DMS 273 (cell line): ENCODE measurements around the gene LTBP4.

ENCODE experiments used
- DNase-seq: peaks from one replicate; lab custom pipeline; 2025; ENCODE audit not compliant: unreplicated experiment; lab: John Stamatoyannopoulos, UW

The LTBP4 gene

DNA sequence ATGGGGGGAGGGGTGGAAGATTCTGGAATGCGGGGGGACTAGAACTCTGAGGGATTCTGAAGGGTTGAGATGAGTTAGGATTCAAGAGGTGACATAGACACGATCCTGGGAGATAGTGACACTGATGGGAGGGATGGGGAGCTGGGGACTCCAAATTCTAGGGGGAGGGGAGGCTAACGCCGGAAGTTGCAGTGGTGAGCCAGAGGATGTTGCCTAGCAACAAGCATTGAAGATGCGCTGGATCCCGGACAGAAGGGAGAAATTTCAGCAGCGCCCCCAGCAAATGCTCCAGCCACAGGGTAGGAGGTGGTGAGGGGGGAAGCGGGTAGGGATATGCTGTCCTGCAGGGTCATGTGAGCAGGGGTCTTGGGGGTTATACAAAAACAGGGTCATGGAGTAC, 6.9 kb upstream of the LTBP4 start:
- DNase-seq: peak; percentile 64

DNA sequence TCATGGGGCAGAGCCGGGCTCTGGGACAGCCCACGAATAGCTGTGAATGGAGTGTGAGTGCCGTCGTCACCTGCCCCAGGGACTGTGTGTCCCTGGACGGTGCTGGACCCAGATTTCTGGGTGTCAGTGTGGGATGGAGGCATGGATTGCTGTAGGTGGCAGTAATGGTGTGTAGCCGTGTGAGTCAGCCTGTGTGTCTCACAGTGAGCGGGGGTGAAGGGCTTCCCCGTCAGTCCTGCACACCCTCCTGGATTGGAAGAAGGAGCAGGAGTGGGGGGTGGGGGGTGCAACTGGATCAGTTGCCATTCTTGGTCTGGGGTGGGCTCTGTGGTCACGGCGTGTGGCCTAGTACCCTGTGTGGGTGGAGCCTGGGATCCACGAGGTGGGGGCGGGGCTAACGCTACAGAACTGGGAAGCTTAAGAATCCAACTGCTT, 6.5 kb upstream of the LTBP4 start:
- DNase-seq: no peak

DNA sequence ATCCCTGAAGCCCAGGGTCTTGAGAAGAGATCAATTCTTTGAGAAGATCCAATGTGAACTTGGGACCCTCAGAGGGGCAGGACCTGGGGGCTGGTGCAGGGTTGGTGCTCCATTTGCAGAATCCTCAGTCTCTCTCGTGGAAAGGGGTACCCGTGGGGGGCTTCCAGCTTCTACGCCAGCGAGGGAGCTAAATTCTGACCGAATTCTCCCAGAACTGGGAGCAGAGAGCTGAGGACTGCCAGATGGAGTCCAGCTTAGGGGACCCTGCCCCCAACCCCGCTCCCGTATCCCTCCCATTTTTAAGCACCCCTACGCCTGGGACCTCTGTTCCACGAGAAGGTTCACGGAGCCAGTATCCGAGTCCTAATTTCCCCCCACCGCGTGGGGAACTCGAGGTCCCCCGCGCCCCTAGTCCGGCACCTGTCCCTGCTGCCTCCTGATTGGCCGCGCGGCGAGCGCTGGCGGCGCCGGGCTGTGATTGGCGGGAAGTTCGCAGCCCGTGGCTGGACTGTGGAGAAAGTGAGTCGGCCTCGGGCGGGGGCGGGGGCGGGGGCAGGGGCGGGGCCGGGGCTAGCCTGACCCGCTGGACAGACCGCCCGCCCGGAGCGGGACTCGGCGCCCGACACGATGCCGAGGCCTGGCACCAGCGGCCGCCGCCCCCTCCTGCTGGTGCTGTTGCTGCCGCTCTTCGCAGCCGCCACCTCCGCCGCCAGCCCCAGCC, 4.4 kb upstream of the LTBP4 start:
- peak; percentile 43 for DNase-seq

DNA sequence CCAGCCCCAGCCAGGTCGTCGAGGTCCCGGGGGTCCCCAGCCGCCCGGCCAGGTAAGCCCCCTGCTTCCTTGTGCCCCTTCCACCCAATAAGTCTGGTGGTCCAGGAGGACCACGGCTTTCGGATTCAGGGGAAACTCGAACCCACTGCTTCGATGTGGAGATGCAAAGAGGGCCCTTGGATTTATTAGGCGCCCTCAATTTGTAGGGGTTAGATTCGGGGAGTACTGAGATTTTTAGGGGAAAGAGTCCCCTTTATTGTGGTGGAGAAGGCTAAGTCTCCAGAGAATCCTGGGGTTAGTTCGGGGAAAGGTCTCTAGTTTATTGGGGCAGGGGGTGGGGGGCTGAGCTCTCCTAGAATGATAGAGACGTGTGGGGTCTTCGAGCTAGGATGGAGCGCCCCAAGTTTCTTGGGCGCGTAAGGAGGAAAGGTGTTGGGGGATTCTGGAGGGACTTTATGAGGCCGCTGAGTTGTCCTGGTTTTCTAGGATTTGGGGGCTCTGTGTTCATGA, 3.8 kb upstream of the LTBP4 start:
- no peak for DNase-seq

DNA sequence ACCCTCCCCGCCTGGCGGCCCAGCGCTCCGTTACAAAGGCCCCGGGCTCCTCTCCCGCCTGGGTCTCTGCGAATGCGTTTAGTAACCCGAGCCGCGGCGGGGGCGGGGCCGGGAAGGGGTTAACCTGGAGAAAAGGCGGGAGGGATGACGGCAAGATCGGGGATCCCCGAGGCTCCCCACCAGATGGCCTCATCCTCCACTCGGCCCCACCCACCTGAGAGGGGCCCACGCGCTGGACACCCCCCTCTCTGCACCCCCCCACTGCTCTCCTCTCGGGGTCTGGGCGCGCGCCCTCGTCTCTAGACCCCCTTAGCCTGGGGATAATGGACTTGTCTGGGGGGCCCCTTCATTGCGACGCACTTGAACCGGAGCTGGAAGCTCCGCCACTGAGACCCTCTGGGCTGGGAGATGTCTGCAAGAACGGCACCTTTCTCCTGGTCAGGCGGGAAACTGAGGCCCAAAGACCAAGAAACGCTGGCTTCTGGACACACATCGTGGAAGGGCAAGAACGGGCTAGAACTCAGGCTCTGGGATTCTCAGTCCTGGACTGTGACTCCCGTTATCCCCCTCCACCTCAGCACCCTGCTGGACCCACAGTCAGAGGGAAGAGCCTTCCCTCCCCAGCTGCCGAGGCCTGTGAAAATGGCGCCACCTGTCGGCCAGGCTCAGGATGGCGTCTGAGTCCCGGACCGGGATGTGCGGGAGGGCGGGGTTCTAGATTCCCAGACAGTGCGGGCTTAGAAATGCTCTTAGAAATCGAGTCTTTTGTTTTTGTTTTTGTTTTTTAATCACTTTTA, 2.9 kb upstream of the LTBP4 start:
- DNase-seq: peak; percentile 97

DNA sequence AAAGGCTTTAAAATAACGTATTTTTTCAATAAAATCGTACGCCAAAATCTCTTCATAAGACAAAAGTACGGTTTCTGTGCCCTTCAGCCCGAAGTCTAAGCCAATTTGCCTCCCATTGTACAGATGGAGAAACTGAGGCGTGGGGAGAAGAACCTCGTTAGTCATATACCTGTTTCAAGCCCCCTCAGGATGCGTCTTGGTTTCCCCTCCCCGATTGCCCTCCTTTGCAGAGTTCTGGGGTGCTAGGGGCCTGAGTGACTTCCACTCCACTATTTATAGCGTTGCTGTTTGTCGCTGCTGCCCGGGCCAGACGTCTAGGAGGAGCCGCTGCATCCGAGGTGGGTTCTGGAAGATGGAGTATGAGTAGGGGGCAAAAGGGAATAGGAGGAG, 2.3 kb upstream of the LTBP4 start:
- DNase-seq: no peak

DNA sequence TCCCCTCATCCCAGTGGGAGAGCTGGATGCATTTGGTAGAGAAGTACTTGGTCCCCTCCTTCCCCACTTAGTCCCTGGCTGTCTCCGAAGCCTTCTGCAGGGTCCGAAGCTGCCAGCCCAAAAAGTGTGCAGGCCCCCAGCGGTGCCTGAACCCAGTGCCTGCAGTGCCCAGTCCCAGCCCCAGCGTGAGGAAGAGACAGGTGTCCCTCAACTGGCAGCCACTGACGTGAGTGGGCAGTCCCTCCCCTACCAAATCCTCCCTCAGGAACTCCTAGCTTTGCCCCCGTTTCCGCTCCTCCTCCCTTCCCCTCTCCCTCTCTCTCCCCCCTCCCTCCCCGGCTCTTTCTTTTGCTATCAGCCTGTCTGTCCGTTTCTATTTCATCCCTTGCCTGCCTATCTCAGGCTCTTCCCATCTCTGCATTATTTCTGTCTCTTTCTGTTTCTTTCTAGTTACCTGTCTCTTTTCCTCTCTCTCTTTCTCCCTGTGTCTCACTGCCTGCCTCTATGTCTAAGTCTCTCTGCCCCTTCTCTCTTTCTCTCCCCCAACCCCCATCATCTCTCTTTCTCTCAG, 1.8 kb upstream of the LTBP4 start:
- DNase-seq: peak; percentile 64

DNA sequence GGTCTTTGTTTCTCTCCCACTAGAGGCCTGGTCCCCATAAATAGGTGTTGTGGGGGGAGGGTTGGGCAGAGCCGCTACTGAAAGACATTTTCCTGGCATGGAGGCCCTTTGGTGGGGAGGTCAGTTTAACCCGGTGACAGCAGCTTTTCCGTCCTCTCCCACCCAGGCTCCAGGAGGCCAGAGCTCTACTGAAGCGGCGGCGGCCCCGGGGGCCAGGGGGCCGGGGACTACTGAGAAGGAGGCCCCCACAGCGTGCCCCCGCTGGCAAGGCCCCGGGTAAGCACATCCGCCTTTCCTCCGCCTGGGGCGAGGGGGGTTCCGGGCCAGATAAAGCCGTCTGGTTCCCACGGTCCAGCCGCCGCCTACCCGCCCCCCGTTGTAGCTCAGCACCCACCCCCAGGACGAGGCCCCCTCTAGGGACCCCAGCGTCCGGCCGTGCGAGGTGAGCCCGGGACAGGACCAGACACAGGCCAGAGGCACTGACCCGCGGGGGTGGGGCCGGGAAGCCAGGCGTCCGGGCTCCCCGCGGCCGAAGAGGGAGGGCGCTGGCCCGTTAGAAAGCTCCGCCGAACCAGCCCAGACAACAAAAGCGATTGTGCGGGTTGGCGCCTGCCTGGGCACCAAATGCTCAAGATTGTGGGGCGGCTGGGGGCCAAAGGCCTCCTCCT, 1.1 kb upstream of the LTBP4 start:
- DNase-seq: peak; percentile 36

DNA sequence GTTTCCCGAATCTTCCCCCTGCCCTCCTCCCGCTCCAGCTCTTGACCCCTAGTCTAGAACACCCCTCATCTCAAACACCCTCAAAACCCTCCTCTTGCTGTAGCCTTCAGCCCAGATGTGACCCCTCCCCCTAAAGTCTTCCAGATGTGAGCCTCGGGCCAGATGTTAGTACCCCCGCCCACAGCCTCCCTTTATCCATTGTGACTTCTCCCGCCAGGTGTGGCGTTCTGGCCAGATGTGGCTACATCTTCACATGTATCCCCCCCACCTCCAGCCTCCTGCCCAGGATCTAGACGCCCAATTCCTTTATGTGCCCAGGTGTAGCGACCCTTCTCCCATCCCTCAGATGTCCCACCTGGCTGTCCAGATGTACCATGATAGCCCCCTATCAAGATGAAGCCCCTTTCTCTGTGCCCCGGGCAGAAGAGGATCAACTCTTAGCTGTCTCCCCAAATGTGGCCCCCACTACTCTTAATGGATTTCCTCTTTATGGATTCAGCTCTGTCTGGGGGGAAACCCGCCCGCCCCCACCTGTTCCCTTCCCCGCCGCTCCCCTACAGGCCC, 517 bp upstream of the LTBP4 start:
- DNase-seq: no peak

DNA sequence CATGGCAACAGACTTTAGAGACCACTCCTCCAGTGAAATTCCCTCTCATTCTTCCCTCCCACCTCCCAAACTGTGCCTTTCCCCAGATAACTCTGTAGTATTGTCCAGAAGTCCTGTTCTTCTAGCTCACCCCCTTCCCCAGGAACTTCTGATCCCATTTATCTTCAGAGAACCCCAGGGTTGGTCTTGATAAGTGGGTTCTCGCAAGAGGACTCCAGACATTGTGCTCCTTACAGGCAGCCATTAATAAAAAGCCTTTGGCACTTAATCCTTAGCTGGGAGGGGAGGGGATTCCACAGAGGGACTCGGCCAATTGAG, 1.9 kb downstream of the LTBP4 start:
- no peak for DNase-seq

DNA sequence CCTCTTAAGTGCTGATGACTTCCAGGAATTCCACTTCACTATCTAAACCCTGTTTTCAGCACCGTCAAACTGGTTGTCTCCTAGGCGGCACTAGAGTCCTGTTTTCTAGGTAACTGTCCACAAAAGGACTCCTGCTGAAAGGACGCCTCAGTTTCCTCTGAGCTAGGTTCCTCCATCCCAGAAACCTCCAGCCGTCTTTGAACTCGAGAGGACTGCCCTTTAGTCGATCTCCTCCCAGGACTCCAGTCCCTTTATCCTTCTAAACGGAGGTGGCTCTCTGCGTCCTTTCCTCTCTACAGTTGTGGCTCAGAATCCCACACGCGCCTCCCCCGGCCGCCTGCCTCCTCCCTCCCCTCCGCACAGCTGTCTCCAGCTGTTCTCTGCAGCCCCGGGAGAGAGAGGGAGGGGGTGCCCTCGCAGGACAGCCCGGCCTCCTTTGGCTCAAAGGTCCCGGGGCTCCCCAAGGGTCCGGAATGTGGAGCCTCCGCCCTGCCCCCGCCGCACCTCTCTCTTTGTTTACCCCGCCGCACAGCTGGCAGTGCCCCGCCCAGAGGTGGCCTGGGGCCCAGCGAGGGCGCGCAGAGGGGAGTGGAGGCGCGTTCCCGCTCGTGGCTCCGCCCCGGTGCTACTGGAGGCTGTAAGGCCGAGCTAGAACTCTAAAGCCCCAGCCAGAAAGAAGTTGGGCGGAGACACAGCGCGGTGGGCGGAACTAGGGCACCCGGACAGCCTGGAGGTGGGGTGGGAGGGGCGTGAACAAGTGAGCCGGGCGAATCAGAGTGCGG, 2.4 kb downstream of the LTBP4 start:
- DNase-seq: peak; percentile 98

DNA sequence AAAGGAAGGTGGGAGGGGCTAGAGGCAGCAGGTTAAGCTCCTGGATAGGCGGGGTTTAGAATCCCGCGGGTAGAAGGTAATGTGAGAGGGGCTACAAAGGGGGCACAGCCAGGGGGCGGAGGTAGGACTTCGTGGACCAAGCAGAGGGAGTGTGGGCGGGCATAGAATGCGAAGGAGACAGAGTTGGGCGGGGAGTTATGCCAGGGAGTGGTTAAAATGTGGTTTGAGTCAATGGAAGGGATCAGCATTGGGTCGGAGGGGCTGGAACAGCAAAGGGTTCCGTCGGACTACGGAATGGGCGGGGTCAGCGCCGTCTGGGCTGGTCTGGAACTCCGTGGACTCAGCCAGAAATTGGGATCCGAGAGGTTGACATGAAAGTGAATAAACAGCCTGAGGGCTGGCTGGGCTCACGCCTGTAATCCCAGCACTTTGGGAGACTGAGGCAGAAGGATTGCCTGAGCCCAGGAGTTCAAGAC, 3.0 kb downstream of the LTBP4 start:
- no peak for DNase-seq

DNA sequence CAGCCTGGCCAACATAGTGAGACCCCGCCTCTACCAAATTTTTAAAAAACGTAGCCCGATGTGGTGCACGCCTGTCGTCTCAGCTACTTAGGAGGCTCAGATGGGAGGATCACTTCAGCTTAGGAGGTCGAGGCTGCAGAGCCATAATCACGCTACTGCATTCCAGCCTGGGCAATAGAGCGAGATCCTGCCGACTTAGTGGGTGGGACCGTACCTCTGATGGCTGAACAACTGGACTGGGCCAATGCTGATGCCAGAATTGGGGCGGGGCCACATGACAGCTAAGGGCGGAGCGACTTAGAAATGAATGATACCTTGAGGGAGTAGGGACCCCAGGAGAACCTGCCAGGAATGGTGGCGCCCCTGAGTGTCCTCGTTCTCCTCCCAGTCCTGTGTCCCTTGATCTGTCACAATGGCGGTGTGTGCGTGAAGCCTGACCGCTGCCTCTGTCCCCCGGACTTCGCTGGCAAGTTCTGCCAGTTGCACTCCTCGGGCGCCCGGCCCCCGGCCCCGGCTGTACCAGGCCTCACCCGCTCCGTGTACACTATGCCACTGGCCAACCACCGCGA, 3.6 kb downstream of the LTBP4 start:
- DNase-seq: peak; percentile 40

DNA sequence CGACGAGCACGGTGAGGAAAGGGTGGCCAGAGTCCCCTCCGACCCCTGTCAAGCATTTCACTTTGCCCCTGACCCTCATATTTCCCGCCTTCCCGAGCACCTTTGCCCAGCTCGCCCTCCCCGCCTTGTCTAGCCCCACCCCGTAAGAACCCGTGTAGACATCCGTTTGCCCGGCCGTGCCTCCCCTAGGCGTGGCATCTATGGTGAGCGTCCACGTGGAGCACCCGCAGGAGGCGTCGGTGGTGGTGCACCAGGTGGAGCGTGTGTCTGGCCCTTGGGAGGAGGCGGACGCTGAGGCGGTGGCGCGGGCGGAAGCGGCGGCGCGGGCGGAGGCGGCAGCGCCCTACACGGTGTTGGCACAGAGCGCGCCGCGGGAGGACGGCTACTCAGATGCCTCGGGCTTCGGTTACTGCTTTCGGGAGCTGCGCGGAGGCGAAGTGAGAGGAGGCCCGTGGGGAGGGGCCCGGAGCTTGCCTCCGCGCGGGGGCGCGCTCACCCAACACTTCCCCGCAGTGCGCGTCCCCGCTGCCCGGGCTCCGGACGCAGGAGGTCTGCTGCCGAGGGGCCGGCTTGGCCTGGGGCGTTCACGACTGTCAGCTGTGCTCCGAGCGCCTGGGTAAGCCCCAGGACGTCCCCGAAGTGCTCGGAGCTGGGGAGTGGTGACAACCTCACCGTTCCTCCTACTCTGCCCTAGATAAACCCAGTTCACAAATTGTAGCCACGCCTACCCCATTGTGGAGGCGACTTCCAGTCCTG, 4.2 kb downstream of the LTBP4 start:
- peak; percentile 91 for DNase-seq

DNA sequence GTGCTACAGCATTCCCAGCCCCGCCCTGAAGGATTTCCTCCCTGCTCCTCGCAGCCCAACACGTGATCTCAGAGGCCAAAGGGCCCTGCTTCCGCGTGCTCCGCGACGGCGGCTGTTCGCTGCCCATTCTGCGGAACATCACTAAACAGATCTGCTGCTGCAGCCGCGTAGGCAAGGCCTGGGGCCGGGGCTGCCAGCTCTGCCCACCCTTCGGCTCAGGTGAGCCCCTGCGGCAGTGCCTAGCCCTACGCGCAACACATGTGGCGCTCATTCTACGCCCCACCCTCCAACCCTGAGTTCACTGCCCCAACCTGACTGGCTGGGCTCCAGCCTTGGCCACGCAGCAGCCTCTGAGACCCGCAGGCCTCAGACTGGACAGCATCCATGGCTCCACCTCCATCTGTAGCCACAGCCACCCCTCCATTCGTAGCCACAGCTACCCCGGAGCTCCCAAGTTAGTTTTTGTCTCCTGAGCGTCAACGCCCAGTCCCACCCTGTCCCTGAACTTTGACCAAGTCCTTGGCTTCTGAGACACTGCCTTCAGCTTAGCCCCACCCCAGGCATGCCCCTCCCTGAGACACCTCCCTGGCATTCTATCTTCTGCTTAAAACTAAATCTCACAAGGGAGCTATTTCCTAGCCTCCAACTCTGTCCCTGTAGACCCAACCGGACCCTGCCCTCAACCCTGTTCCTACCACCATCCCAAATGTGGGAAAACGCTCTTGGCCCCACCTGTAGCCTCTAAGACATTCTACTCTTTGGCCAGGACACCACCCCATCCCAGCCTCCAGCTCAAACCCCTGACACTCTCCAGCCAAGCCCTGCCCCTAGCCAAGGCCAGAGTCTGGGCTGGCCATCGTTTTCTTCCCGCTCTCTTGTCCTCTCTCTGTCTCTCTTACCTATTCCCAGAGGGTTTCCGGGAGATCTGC, 6.4 kb downstream of the LTBP4 start:
- DNase-seq: no peak

DNA sequence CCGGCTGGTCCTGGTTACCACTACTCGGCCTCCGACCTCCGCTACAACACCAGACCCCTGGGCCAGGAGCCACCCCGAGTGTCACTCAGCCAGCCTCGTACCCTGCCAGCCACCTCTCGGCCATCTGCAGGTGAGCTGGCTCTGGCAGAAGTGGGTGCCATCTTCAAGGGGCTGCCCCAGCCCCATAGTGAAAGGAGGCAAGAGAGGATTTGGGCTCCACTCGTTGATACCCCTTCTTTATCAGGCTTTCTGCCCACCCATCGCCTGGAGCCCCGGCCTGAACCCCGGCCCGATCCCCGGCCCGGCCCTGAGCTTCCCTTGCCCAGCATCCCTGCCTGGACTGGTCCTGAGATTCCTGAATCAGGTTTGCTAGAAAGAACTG, 7.1 kb downstream of the LTBP4 start:
- no peak for DNase-seq

DNA sequence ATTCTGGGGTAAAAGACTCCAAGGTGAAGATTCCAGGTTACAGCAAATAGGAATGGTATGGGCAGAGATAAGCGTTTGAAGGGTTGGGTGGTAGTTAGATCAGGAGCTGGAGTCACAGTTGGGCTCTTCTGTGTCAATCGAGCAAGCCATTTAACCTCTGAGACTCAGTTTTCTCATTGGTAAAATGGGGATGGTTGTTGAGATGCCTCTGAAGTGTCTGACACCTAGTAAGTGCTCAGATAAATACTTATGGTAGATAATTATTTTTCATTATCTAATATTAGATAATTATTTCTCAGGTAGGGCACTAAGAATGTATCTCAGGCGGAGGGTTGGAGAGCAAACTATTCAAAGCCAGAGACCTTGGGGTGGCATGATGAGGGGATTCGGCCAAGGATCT, 7.8 kb downstream of the LTBP4 start:
- DNase-seq: no peak
